Lung (tissue), 12 donors: ENCODE measurements around the gene PTPRD. TPM values are rescaled to one million over a fixed set of nuclear protein-coding genes. Genes with fewer than 3 reads are reported as not detected.

ENCODE experiments used
- ATAC-seq: fragments of 200-7000 bp; cut with Tn5 transposase; one replicate; pipeline ENCODE4 v1.9.1; 2020; ENCODE audit warnings: moderate number of reproducible peaks; ENCODE audit not compliant: insufficient read depth, low FRiP score
- DNase-seq, 3 donors: peaks; one replicate each; pipeline ENCODE4 v3.0.0-alpha.2; 2013 to 2017
- H3K27ac ChIP-seq, 2 donors: one replicate each; pipeline ENCODE4 v1.5.1; 2013; ENCODE audit warnings: mild to moderate bottlenecking in 2 of 2, moderate library complexity in 2 of 2, control low read depth in 1 of 2, inconsistent platforms in 1 of 2, low read depth in 1 of 2, low read length in 1 of 2
- H3K27me3 ChIP-seq, 3 donors: one replicate each; pipeline ENCODE4 v1.5.1; 2013; ENCODE audit warnings: low read length in 2 of 3; ENCODE audit not compliant: control insufficient read depth in 3 of 3, insufficient read depth in 3 of 3
- H3K36me3 ChIP-seq, 4 donors: one replicate each; pipeline ENCODE4 v1.5.1; 2013; ENCODE audit warnings: low read length in 4 of 4, mild to moderate bottlenecking in 1 of 4, moderate library complexity in 1 of 4; ENCODE audit not compliant: control insufficient read depth in 4 of 4, insufficient read depth in 4 of 4
- H3K4me1 ChIP-seq, 5 donors: one replicate each; pipeline ENCODE4 v1.5.1; 2013; ENCODE audit warnings: low read length in 5 of 5, mild to moderate bottlenecking in 2 of 5, moderate library complexity in 1 of 5; ENCODE audit not compliant: control insufficient read depth in 5 of 5, insufficient read depth in 5 of 5
- H3K4me3 ChIP-seq: one replicate; pipeline ENCODE4 v1.5.1; 2013; ENCODE audit warnings: mild to moderate bottlenecking, control low read depth, moderate library complexity
- H3K9ac ChIP-seq, 2 donors: one replicate each; pipeline ENCODE4 v1.5.1; 2013; ENCODE audit warnings: low read length in 2 of 2, control low read depth in 1 of 2; ENCODE audit not compliant: insufficient read depth in 1 of 2
- H3K9me3 ChIP-seq, 4 donors: one replicate each; pipeline ENCODE4 v1.5.1; 2013; ENCODE audit warnings: low read length in 3 of 4, mild to moderate bottlenecking in 1 of 4, moderate library complexity in 1 of 4; ENCODE audit not compliant: control insufficient read depth in 4 of 4, insufficient read depth in 3 of 4
- WGBS, 2 donors: extraction: QIAGEN DNeasy Blood & Tissue Kit; methylation state at CpG; one replicate each; pipeline ENCODE4 v1.1.7; 2013; 5-methylcytosine and 5-hydroxymethylcytosine counted together
- polyA plus RNA-seq, 2 donors: library from polyadenylated mRNA; stranded (reverse); fragments of 200-250 nt; gene quantifications; one replicate each; pipeline ENCODE4 v1.2.1, GENCODE V29; 2013
- total RNA-seq, 2 donors: library from RNA; depleted of rRNA in 1 of 2; stranded (reverse); fragments of >200 nt in 1 of 2; gene quantifications; one replicate each; pipeline ENCODE4 v1.2.1, GENCODE V29; 2014 to 2021
- TF ChIP-seq, protein P1 (sequence below): IDR thresholded peaks from 2 replicates; pipeline ENCODE4 v1.5.1; 2012; ENCODE audit warnings: mild to moderate bottlenecking; ENCODE audit errors: control extremely low read depth, extremely low read depth
- donor health status: control.
- donor health status: control.
- donor health status: Bipolar disorder and iron deficiency.
- donor health status: healthy.
- donor health status: DM: yes; HTN: yes; CAD: no.

The PTPRD gene
- total and polyA plus RNA-seq, 4 donors: 1.9 to 145 (median 13.7) TPM

DNA sequence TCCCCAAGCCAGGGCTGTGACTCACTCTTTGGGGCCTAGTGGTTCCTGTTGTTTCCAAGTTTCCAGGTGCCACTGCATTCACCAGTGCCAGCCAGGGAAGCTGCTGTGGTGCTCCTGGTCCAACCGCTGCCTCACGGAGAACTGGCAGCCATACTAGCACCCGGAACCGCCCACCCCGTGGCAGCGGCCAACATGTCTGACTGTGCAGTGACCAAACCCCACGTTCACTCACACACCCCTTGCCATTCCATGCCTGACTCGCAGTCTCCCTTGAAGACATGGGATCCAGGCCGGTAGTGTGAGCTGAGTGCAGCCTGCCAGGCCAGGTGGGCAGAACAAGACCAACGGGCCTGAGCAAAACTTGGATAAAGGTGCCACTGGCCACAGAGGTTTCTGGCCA, 1968.2 kb downstream of the PTPRD start:
- Histone ChIP-seq H3K4me1 (peaks cover 0 to 3% (median 0%) of the 10 kb centered on the region in 5 donors), H3K36me3 (no peaks in the 10 kb centered on the region), H3K9ac (no peak overlapping the region), H3K27me3 (peaks cover 0 to 11% (median 2%) of the 10 kb centered on the region in 3 donors), H3K4me3 (no peak overlapping the region), H3K9me3 (peaks cover 0 to 5% (median 0%) of the 10 kb centered on the region in 4 donors), H3K27ac (no peak overlapping the region)
- TF ChIP-seq, protein P1, sequence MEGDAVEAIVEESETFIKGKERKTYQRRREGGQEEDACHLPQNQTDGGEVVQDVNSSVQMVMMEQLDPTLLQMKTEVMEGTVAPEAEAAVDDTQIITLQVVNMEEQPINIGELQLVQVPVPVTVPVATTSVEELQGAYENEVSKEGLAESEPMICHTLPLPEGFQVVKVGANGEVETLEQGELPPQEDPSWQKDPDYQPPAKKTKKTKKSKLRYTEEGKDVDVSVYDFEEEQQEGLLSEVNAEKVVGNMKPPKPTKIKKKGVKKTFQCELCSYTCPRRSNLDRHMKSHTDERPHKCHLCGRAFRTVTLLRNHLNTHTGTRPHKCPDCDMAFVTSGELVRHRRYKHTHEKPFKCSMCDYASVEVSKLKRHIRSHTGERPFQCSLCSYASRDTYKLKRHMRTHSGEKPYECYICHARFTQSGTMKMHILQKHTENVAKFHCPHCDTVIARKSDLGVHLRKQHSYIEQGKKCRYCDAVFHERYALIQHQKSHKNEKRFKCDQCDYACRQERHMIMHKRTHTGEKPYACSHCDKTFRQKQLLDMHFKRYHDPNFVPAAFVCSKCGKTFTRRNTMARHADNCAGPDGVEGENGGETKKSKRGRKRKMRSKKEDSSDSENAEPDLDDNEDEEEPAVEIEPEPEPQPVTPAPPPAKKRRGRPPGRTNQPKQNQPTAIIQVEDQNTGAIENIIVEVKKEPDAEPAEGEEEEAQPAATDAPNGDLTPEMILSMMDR: no peak
- DNase-seq (no peak), ATAC-seq (no peak)
- WGBS, 2 donors: 95% methylated on average over 10 of the region's 10 CpGs

DNA sequence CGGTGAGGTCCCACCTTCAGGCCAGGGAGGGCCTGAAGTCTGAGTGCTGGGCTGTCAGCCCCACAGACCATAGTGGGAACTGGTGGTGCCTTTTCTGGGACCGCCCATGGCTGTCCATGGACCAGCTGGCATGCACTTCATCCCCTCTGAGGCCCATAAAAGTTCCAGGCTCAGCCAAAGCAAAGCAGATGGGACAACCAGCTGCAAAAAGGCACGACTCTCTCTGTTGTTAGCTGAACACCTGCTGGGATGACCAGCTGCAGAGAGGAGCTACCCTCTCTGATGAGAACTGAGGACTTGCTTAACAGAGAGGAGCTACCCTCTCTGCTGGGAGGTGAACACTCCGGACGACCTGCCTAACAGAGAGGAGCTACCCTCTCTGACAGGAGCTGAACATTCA, 1968.9 kb downstream of the PTPRD start:
- ATAC-seq (no peak), DNase-seq (no peak)
- peaks cover 0 to 7% (median 2%) of the 10 kb centered on the region in 3 donors for H3K27me3 ChIP-seq
- peaks cover 0 to 5% (median 0%) of the 10 kb centered on the region in 4 donors for H3K9me3 ChIP-seq
- no peak overlapping the region for H3K27ac ChIP-seq
- WGBS, 2 donors: 86 to 93% methylated on average over 5 of the region's 5 CpGs
- H3K4me1 ChIP-seq: peaks cover 0 to 3% (median 0%) of the 10 kb centered on the region in 5 donors
- no peaks in the 10 kb centered on the region for H3K36me3 ChIP-seq
- H3K4me3 ChIP-seq: no peak overlapping the region
- no peak overlapping the region for H3K9ac ChIP-seq
- TF ChIP-seq, protein P1: no peak

DNA sequence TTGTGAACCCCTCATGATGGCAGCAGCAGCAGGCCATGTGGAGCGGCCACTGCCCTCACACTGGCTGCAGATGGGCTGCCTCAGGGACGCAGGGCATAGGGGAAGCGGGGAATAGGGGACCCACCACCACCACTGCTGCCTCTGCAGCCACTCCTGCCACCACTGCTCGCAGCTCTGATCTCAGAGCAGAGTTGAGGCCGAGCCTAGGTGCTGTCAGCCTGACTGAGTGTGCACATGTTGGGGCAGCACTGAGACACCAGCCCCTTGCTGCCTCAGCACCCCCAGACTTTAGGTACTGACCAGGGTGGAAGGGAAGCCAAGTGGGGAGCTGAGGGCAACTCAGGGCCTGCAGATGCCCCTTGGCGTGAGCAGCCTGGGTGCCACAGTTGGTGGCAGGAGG, 1969.3 kb downstream of the PTPRD start:
- TF ChIP-seq, protein P1: no peak
- no peaks in the 10 kb centered on the region for H3K36me3 ChIP-seq
- peaks cover 0 to 7% (median 2%) of the 10 kb centered on the region in 3 donors for H3K27me3 ChIP-seq
- peaks cover 0 to 5% (median 0%) of the 10 kb centered on the region in 4 donors for H3K9me3 ChIP-seq
- H3K4me3 ChIP-seq: no peak overlapping the region
- DNase-seq: no peak
- no peak overlapping the region for H3K9ac ChIP-seq
- no peak overlapping the region for H3K27ac ChIP-seq
- no peak for ATAC-seq
- H3K4me1 ChIP-seq: peaks cover 0 to 3% (median 0%) of the 10 kb centered on the region in 5 donors
- WGBS, 2 donors: 94 to 96% methylated on average over 6 of the region's 6 CpGs

DNA sequence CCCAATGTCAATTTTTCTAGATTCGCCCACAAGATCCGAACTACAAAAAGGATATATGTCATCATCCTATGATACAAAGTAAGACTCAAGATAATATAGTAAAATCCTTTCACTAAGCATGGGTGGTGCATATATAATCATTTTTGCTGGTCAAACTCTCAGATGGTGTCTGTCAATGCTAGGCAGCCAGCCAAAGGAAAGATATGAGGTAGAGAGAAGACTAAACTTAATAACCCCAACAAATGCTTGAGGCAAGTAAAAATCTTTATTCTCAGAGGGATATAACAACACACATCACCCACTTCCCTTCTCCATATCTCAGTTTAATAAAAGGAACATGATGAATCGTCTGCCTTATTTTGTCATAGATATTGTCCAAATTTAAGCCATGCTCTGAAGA, 1972.0 kb downstream of the PTPRD start:
- Histone ChIP-seq H3K9ac (no peak overlapping the region), H3K4me1 (peaks cover 0 to 2% (median 0%) of the 10 kb centered on the region in 5 donors), H3K9me3 (peaks cover 0 to 4% (median 0%) of the 10 kb centered on the region in 4 donors), H3K27me3 (no peaks in the 10 kb centered on the region), H3K36me3 (peaks cover 0 to 4% (median 2%) of the 10 kb centered on the region in 4 donors), H3K27ac (no peak overlapping the region), H3K4me3 (no peak overlapping the region)
- no peak for ATAC-seq
- no peak for DNase-seq
- WGBS, 2 donors: 81 to 90% methylated on average over 3 of the region's 3 CpGs
- TF ChIP-seq, protein P1: no peak
